ENCODE results near the gene EPHA5.

The EPHA5 gene

GRCh38 chr4:65623506-65623905, 46.8 kb downstream of the EPHA5 start:
- H3K9ac ChIP-seq (ENCODE audit: low read depth, low read length), result no peak overlapping the region
- H3K4me3 ChIP-seq (ENCODE audit: low read depth, low read length), result no peak overlapping the region
- no peak overlapping the region for H3K27ac ChIP-seq (ENCODE audit: low read depth, low read length)
- no peaks in the 10 kb centered on the region for H3K4me1 ChIP-seq (ENCODE audit: control insufficient read depth, insufficient read depth, low read length)
- H3K9me3 ChIP-seq (ENCODE audit: control insufficient read depth, insufficient read depth, low read length), result no peaks in the 10 kb centered on the region
- H3K27me3 ChIP-seq (ENCODE audit: control insufficient read depth, insufficient read depth, low read length), result no peaks in the 10 kb centered on the region
- H3K36me3 ChIP-seq (ENCODE audit: control insufficient read depth, insufficient read depth, low read length), result no peaks in the 10 kb centered on the region

DNA sequence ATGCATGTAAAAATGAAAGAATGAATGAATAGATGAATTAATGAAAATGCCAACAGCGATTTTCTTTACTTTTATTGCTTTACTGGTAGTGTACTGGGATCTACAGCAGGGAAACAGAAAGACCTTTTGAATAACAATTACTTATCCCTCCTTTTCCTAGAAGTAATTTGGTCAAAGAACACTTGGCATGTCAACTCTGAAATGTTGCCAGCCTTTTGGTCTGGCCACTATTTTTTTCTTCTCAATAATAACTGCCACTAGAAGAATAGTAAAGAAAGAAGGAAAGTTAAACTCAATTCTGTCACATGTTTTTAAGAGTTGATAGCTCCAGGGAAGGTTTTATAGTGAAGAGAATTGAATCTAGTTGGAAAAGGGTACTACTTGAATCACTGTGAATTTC, 52.9 kb downstream of the EPHA5 start:
- no peaks in the 10 kb centered on the region for H3K4me1 ChIP-seq (ENCODE audit: control insufficient read depth, insufficient read depth, low read length)
- no peaks in the 10 kb centered on the region for H3K9me3 ChIP-seq (ENCODE audit: control insufficient read depth, insufficient read depth, low read length)
- no peak overlapping the region for H3K27ac ChIP-seq (ENCODE audit: low read depth, low read length)
- H3K4me3 ChIP-seq (ENCODE audit: low read depth, low read length), result no peak overlapping the region
- H3K36me3 ChIP-seq (ENCODE audit: control insufficient read depth, insufficient read depth, low read length), result no peaks in the 10 kb centered on the region
- H3K9ac ChIP-seq (ENCODE audit: low read depth, low read length), result no peak overlapping the region
- no peaks in the 10 kb centered on the region for H3K27me3 ChIP-seq (ENCODE audit: control insufficient read depth, insufficient read depth, low read length)

- no peak overlapping the region for H3K9ac ChIP-seq (ENCODE audit: low read depth, low read length)
- no peaks in the 10 kb centered on the region for H3K36me3 ChIP-seq (ENCODE audit: control insufficient read depth, insufficient read depth, low read length)
- no peaks in the 10 kb centered on the region for H3K9me3 ChIP-seq (ENCODE audit: control insufficient read depth, insufficient read depth, low read length)
- H3K27ac ChIP-seq (ENCODE audit: low read depth, low read length), result no peak overlapping the region
- no peaks in the 10 kb centered on the region for H3K27me3 ChIP-seq (ENCODE audit: control insufficient read depth, insufficient read depth, low read length)
- H3K4me1 ChIP-seq (ENCODE audit: control insufficient read depth, insufficient read depth, low read length), result no peaks in the 10 kb centered on the region
- H3K4me3 ChIP-seq (ENCODE audit: low read depth, low read length), result no peak overlapping the region
These were observed 65.8 kb downstream of the EPHA5 start for GRCh38 chr4:65604515-65604914.

DNA sequence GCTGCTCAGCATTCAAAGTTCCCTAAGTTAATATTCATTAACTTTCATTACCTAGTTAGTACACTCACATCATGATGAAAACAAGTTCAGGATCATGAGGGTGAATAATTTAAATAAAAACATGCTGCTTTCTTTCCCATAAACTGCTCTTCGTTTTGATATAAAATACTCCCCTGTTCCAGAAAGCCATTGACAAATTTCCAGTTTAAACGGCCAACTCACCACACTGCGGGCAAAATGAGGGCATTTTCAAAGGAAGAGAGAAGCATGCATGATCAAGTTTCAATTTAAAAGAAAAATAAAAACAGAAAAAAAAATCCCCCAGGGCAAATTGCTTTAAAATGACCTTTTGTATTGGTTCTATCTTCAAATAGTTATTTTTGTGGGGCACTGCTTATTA, 69.6 kb downstream of the EPHA5 start:
- Histone ChIP-seq H3K9ac (ENCODE audit: low read depth, low read length) (no peak overlapping the region), H3K4me3 (ENCODE audit: low read depth, low read length) (no peak overlapping the region), H3K27ac (ENCODE audit: low read depth, low read length) (no peak overlapping the region)

DNA sequence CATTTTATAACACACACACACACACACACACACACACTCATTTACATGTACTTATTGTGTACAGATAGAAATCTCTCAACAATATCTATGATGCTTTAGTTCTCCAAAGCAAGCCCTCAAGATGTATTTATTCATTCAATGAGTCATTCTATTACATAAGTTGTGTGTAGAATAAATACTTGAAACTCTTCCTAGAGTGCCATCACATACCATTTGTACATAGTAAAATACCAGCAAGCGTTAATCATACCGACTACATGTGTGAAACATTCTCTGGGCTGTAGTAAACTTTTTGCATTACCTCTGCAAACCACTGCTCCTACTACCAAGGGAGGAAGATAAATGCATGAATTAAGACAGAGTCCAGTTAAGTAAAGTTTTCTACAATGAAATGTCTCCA, 70.9 kb downstream of the EPHA5 start:
- H3K4me3 ChIP-seq (ENCODE audit: low read depth, low read length), result no peak overlapping the region
- no peak overlapping the region for H3K27ac ChIP-seq (ENCODE audit: low read depth, low read length)
- no peaks in the 10 kb centered on the region for H3K27me3 ChIP-seq (ENCODE audit: control insufficient read depth, insufficient read depth, low read length)
- H3K36me3 ChIP-seq (ENCODE audit: control insufficient read depth, insufficient read depth, low read length), result no peaks in the 10 kb centered on the region
- H3K4me1 ChIP-seq (ENCODE audit: control insufficient read depth, insufficient read depth, low read length), result no peaks in the 10 kb centered on the region
- no peak overlapping the region for H3K9ac ChIP-seq (ENCODE audit: low read depth, low read length)
- no peaks in the 10 kb centered on the region for H3K9me3 ChIP-seq (ENCODE audit: control insufficient read depth, insufficient read depth, low read length)

More for the DNA sequence above, 69.6 kb downstream of the EPHA5 start:
- H3K9me3 ChIP-seq (ENCODE audit: control insufficient read depth, insufficient read depth, low read length), result no peaks in the 10 kb centered on the region
- H3K4me1 ChIP-seq (ENCODE audit: control insufficient read depth, insufficient read depth, low read length), result no peaks in the 10 kb centered on the region
- H3K36me3 ChIP-seq (ENCODE audit: control insufficient read depth, insufficient read depth, low read length), result no peaks in the 10 kb centered on the region
- no peaks in the 10 kb centered on the region for H3K27me3 ChIP-seq (ENCODE audit: control insufficient read depth, insufficient read depth, low read length)

GRCh38 chr4:65597697-65598096, 72.6 kb downstream of the EPHA5 start:
- no peak overlapping the region for H3K4me3 ChIP-seq (ENCODE audit: low read depth, low read length)
- no peaks in the 10 kb centered on the region for H3K9me3 ChIP-seq (ENCODE audit: control insufficient read depth, insufficient read depth, low read length)
- H3K36me3 ChIP-seq (ENCODE audit: control insufficient read depth, insufficient read depth, low read length), result no peaks in the 10 kb centered on the region
- no peak overlapping the region for H3K9ac ChIP-seq (ENCODE audit: low read depth, low read length)
- H3K4me1 ChIP-seq (ENCODE audit: control insufficient read depth, insufficient read depth, low read length), result peaks cover 14% of the 10 kb centered on the region
- H3K27me3 ChIP-seq (ENCODE audit: control insufficient read depth, insufficient read depth, low read length), result no peaks in the 10 kb centered on the region
- no peak overlapping the region for H3K27ac ChIP-seq (ENCODE audit: low read depth, low read length)

DNA sequence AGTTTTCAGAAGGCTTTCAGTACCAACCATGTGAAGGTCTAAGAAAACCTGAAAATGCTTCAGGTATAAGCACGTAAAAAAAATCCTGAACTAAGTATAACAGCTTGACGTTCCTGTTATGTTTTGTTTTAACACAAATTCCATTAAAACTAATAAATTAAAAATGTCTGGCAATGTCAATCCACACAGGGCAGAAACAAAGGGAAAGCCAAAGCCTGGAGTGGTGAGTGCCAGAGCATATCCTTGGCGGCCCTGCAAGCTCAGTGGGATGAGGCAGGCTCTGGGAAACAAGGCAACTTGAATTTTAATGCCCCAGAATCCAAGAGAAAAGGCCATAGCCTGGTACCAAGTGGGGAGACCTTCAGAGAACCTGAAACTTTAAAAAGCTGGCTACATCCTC, 78.2 kb downstream of the EPHA5 start:
- Histone ChIP-seq H3K27me3 (ENCODE audit: control insufficient read depth, insufficient read depth, low read length) (no peaks in the 10 kb centered on the region), H3K27ac (ENCODE audit: low read depth, low read length) (peak overlapping the region; percentile 8), H3K9ac (ENCODE audit: low read depth, low read length) (no peak overlapping the region), H3K9me3 (ENCODE audit: control insufficient read depth, insufficient read depth, low read length) (no peaks in the 10 kb centered on the region), H3K4me3 (ENCODE audit: low read depth, low read length) (no peak overlapping the region), H3K4me1 (ENCODE audit: control insufficient read depth, insufficient read depth, low read length) (peaks cover 64% of the 10 kb centered on the region), H3K36me3 (ENCODE audit: control insufficient read depth, insufficient read depth, low read length) (no peaks in the 10 kb centered on the region)

GRCh38 chr4:65589921-65590320, 80.4 kb downstream of the EPHA5 start:
- Histone ChIP-seq H3K27ac (ENCODE audit: low read depth, low read length) (peak overlapping the region; percentile 42), H3K27me3 (ENCODE audit: control insufficient read depth, insufficient read depth, low read length) (no peaks in the 10 kb centered on the region), H3K4me3 (ENCODE audit: low read depth, low read length) (no peak overlapping the region), H3K36me3 (ENCODE audit: control insufficient read depth, insufficient read depth, low read length) (no peaks in the 10 kb centered on the region), H3K9me3 (ENCODE audit: control insufficient read depth, insufficient read depth, low read length) (no peaks in the 10 kb centered on the region), H3K4me1 (ENCODE audit: control insufficient read depth, insufficient read depth, low read length) (peaks cover 64% of the 10 kb centered on the region), H3K9ac (ENCODE audit: low read depth, low read length) (no peak overlapping the region; the same call in 1 of the 2 replicates)

DNA sequence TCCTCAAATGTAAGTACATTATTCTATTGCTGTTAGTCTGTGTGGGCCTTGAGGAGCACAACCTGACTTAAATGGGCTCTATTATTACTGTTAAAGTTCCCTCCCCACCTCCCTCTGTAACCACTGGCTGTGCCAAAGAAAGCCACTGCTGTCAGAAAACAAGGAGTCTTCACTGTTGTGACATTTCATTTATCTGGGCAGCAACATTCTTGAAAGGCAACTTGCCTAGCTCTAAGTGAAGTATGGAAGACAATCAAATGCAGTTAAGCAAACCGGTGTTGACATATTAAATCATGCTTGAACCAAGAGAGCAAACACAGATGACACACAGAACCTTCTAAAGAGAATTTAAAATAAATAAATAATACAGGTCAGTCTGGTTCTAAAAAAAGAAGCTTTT, 81.0 kb downstream of the EPHA5 start:
- Histone ChIP-seq H3K27ac (ENCODE audit: low read depth, low read length) (peak overlapping the region; percentile 53), H3K27me3 (ENCODE audit: control insufficient read depth, insufficient read depth, low read length) (no peaks in the 10 kb centered on the region), H3K36me3 (ENCODE audit: control insufficient read depth, insufficient read depth, low read length) (no peaks in the 10 kb centered on the region), H3K9me3 (ENCODE audit: control insufficient read depth, insufficient read depth, low read length) (no peaks in the 10 kb centered on the region), H3K9ac (ENCODE audit: low read depth, low read length) (no peak overlapping the region), H3K4me3 (ENCODE audit: low read depth, low read length) (no peak overlapping the region), H3K4me1 (ENCODE audit: control insufficient read depth, insufficient read depth, low read length) (peaks cover 64% of the 10 kb centered on the region)

- H3K9me3 ChIP-seq (ENCODE audit: control insufficient read depth, insufficient read depth, low read length), result no peaks in the 10 kb centered on the region
- H3K27me3 ChIP-seq (ENCODE audit: control insufficient read depth, insufficient read depth, low read length), result no peaks in the 10 kb centered on the region
- no peak overlapping the region for H3K4me3 ChIP-seq (ENCODE audit: low read depth, low read length)
- no peak overlapping the region for H3K9ac ChIP-seq (ENCODE audit: low read depth, low read length)
- H3K36me3 ChIP-seq (ENCODE audit: control insufficient read depth, insufficient read depth, low read length), result no peaks in the 10 kb centered on the region
- no peak overlapping the region for H3K27ac ChIP-seq (ENCODE audit: low read depth, low read length)
- H3K4me1 ChIP-seq (ENCODE audit: control insufficient read depth, insufficient read depth, low read length), result peaks cover 14% of the 10 kb centered on the region; the same call in 1 of the 2 replicates
These were observed 89.7 kb downstream of the EPHA5 start for GRCh38 chr4:65580551-65580950.

DNA sequence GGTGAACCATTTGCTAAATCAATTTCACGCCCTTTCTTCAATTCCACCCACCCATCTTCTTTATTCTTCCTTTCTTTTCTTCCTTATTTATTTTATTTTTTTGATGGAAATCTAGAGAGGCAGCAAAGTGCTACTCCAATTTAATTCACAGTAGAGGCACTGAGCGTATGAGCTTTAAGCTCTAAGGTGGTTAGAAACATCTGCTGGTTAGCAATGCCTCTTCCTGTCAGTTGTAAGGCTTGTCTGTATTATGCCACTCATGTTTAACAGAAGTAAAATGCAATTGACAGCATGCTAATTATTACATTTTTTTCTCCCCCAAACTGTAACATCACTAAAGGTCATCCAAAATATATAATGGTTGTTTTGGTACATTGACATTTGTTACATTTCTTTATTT, 103.8 kb downstream of the EPHA5 start:
- Histone ChIP-seq H3K4me3 (ENCODE audit: low read depth, low read length) (no peak overlapping the region), H3K4me1 (ENCODE audit: control insufficient read depth, insufficient read depth, low read length) (no peaks in the 10 kb centered on the region), H3K36me3 (ENCODE audit: control insufficient read depth, insufficient read depth, low read length) (no peaks in the 10 kb centered on the region), H3K27me3 (ENCODE audit: control insufficient read depth, insufficient read depth, low read length) (no peaks in the 10 kb centered on the region), H3K9me3 (ENCODE audit: control insufficient read depth, insufficient read depth, low read length) (no peaks in the 10 kb centered on the region), H3K9ac (ENCODE audit: low read depth, low read length) (no peak overlapping the region), H3K27ac (ENCODE audit: low read depth, low read length) (no peak overlapping the region)

DNA sequence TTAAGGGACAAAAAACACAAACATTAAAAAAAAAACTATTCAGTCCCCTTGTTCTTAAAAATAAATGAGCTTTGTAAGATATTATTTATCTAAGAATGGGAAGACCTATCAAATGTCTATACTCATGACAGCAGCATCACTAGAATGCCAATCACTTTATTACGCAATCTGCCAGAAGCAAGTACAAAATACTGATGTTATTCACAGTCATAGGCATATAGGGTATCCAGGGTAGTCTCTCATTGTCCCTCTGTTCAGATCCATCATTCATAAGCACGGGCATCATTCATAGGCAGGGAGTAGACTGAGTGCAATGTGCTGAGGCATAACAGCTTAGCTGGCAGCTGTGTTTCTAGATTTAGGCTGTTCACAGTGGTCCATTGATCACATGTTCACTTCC, 109.1 kb downstream of the EPHA5 start:
- Histone ChIP-seq H3K27ac (ENCODE audit: low read depth, low read length) (no peak overlapping the region), H3K36me3 (ENCODE audit: control insufficient read depth, insufficient read depth, low read length) (no peaks in the 10 kb centered on the region), H3K4me1 (ENCODE audit: control insufficient read depth, insufficient read depth, low read length) (peaks cover 10% of the 10 kb centered on the region), H3K9ac (ENCODE audit: low read depth, low read length) (no peak overlapping the region), H3K9me3 (ENCODE audit: control insufficient read depth, insufficient read depth, low read length) (no peaks in the 10 kb centered on the region), H3K27me3 (ENCODE audit: control insufficient read depth, insufficient read depth, low read length) (no peaks in the 10 kb centered on the region), H3K4me3 (ENCODE audit: low read depth, low read length) (no peak overlapping the region)
